LNCAP (cell line): ENCODE measurements around the gene AOAH.

ENCODE experiments used
- TF ChIP-seq, protein P1 (sequence below): fragments of 450-650 bp; IDR thresholded peaks from 2 replicates; pipeline ENCODE4 v1.5.1; 2017; ENCODE audit warnings: mild to moderate bottlenecking

Gene AOAH

DNA sequence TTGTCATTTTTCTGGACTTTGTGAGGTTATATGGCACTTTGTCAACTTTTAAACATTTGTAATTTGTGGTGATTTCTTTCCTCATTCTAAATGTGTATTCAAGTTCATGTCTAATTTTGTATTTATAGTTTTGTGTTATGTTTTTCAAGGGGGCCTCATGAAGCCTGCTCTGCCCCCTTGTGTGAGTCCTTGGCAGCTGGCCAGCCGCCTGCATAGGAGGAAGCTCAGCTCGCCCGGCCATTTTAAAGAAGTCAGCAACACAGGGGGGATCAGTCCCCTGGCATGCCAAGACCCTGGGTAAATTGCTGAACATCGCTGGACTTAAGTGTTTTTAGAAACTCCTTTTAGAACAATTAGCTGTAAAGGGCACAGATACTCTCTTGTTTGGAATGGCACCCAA is 211.7 kb downstream of the AOAH start:
- TF ChIP-seq, protein P1, sequence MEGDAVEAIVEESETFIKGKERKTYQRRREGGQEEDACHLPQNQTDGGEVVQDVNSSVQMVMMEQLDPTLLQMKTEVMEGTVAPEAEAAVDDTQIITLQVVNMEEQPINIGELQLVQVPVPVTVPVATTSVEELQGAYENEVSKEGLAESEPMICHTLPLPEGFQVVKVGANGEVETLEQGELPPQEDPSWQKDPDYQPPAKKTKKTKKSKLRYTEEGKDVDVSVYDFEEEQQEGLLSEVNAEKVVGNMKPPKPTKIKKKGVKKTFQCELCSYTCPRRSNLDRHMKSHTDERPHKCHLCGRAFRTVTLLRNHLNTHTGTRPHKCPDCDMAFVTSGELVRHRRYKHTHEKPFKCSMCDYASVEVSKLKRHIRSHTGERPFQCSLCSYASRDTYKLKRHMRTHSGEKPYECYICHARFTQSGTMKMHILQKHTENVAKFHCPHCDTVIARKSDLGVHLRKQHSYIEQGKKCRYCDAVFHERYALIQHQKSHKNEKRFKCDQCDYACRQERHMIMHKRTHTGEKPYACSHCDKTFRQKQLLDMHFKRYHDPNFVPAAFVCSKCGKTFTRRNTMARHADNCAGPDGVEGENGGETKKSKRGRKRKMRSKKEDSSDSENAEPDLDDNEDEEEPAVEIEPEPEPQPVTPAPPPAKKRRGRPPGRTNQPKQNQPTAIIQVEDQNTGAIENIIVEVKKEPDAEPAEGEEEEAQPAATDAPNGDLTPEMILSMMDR = no peak

DNA sequence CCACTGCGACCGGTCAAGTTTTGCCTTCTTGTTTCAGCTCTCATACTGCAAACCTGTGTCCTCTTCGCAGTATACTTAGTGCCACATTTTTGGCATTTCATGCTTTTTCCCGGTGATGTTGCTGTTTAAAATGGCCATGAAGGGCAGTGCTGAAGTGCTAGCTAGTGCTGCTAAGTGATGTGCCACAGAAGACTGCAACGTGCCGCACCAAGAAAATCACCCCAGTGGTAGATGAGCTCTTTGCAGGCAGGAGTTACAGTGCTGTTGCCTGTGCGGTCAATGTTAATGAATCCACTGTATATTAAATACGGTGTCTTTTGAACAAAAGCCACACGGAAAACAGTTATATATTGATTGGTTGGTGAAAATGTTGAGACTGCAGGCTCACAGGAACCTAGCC is 214.3 kb downstream of the AOAH start:
- TF ChIP-seq, protein P1 = no peak

DNA sequence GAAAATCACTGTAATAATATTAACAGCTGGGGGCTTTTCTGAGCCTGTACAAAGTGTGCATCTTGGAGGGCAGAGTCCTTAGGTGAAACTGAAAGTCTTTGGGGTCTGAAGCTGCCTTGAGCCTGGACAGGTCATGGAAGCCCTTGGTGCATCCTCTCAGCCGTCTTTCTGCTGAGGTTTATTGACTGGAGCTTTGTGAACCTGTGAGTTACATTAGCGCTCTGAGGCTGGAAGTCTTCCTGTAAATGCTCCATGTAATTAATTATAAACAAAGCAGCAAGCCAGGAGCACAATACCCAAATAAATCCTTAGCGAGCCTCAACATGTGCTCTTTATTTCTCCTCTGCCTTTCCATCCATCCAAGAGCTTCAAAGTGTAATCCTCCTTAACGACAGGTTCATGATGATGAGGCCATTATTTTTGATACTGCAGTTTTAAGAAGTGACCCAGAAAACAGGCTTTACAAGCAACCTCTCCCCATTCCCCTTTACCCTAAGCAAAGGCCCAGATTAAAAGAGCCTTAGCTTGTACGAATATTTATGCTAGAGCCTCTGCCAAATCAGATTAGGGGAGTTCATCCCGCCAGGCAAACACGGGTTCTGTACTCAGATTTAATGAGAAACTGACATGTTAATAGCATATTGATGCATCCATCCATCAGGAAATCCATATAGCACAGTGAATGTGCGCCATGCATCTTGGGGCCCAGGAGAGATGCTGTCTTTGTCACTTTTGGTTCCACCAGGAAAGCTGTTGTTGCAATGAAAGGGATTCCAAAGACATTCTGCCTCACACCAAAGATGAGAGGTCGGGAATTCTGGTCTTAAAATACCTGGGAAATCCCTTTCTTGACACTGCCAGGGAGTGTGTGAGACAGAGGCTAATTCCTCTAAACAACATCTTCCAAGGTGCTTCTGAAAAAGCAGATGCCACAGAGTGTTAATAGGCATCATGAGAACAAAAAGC is 216.5 kb downstream of the AOAH start:
- TF ChIP-seq, protein P1 = no peak

GRCh38 chr7:36506820-36507219 is 217.5 kb downstream of the AOAH start:
- TF ChIP-seq, protein P1 = no peak

DNA sequence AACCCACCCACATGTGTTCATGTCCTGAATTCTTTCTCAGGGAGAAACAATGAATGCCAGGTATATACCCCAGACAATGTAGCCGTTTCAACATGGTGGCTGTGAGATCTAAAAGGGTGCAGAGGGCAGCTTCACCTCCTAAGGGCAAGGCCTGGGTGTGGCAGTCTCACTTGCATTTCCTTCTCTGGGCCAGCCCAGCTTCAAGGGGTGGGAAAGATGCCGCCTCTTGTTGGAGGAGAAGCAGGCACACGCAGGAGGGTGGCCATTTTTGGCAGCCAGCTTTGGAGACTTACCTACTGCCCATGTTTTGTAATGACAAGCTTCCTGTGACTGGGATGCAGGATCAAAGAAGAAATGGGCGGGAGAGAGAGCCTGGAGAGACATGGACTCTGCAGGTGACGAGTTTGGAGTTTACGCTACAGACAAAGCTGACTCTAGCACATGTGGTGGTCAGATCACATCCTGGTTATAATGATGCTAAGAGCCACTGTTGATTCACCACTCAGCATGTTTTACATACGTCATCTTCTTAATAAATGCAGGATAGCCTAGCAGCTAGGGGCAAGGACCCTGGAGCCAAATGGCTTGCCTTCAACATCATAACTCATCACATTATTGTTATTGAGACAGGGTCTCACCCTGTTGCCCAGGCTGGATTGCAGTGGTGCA is 218.0 kb downstream of the AOAH start:
- TF ChIP-seq, protein P1 = no peak

DNA sequence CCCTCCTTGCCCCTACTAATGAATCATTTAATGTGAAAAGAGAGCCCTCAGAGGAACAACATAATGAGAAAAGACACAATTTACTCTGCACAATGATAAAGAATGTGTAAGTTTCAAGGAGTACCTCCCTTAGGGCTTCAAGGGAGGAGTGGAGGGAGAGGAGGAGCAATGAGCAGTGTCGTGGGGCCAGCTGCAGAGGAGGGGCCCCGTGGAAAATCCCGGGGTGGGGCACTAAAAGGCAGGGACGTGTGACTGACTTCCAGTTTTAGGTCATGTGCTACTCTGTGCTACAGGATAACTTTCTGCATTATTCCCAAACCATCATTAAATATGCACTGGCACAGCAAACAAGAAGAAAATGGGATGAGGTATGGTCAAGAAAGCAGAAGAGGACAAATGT is 226.5 kb downstream of the AOAH start:
- TF ChIP-seq, protein P1 = no peak

- TF ChIP-seq, protein P1 = no peak
These were observed 227.7 kb downstream of the AOAH start for GRCh38 chr7:36496576-36496975.
